Testis (tissue), 2 donors: ENCODE measurements around the gene SLC25A1.

Experiments used
- CTCF ChIP-seq, 3 experiments: fragments of 450-650 bp in 2 of 3; fragments of 200-600 bp in 1 of 3; sonication (generic) in 1 of 3; IDR thresholded peaks; one replicate each; pipeline ENCODE4 v1.5.1; 2016 to 2019; ENCODE audit warnings: antibody characterized with exemption in 3 of 3, mild to moderate bottlenecking in 2 of 3, moderate library complexity in 1 of 3
- POLR2A ChIP-seq: fragments of 450-650 bp; IDR thresholded peaks from one replicate; pipeline ENCODE4 v1.6.1; 2017; ENCODE audit warnings: antibody characterized with exemption, mild to moderate bottlenecking, moderate library complexity

DNA sequence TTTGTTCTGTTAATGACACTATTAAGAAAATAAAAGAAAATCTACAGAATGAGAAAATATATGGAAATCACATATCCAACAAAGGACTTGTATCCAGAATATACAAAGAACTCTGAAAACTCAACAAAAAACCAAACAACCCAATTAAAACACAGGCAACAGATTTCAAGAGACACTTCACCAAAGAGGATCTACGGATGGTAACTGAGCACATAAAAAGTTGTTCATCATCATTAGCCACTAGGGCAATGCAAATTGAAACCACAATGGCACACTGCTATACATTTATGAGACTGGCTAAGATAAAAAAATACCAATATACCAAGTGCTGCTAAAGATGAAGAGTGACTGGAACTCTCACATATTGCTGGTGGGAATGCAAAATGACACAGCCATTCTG, 34.5 kb upstream of the SLC25A1 start:
- no peak for TF ChIP-seq POLR2A
- TF ChIP-seq CTCF (IDR thresholded peaks at IDR 0.05), result no peak
